ENCODE results near the gene CREB5.
A peak's percentile ranks its signal among the peaks of the same experiment; 100 is the strongest.

The CREB5 gene

GRCh38 chr7:28477041-28477442 is 64.7 kb downstream of the CREB5 start:
- DNase-seq: no peak

- DNase-seq: no peak
Measured at GRCh38 chr7:28478656-28479055, 66.3 kb downstream of the CREB5 start.

GRCh38 chr7:28479507-28479947 is 67.2 kb downstream of the CREB5 start:
- no peak for DNase-seq

- no peak for DNase-seq
Measured at GRCh38 chr7:28480595-28480994, 68.3 kb downstream of the CREB5 start.

GRCh38 chr7:28481091-28481926 is 69.0 kb downstream of the CREB5 start:
- no peak for DNase-seq

GRCh38 chr7:28483112-28483511 is 70.8 kb downstream of the CREB5 start:
- DNase-seq: no peak

GRCh38 chr7:28483908-28484605 is 71.7 kb downstream of the CREB5 start:
- peak in 1 of 56 donors; percentile 11 for DNase-seq

GRCh38 chr7:28484606-28484935 is 72.3 kb downstream of the CREB5 start:
- no peak for DNase-seq

GRCh38 chr7:28487487-28487886 is 75.2 kb downstream of the CREB5 start:
- DNase-seq: no peak

GRCh38 chr7:28488061-28488791 is 75.9 kb downstream of the CREB5 start:
- DNase-seq: no peak

- no peak for DNase-seq
Measured at GRCh38 chr7:28490831-28491230, 78.5 kb downstream of the CREB5 start.

- no peak for DNase-seq
Measured at GRCh38 chr7:28493477-28493876, 81.2 kb downstream of the CREB5 start.

- no peak for DNase-seq
Measured at GRCh38 chr7:28497009-28497408, 84.7 kb downstream of the CREB5 start.

- no peak for DNase-seq
Measured at GRCh38 chr7:28498636-28499035, 86.3 kb downstream of the CREB5 start.

GRCh38 chr7:28500138-28500537 is 87.8 kb downstream of the CREB5 start:
- DNase-seq: no peak

- no peak for DNase-seq
Measured at GRCh38 chr7:28502408-28502807, 90.1 kb downstream of the CREB5 start.

GRCh38 chr7:28503396-28503795 is 91.1 kb downstream of the CREB5 start:
- no peak for DNase-seq

GRCh38 chr7:28505014-28505413 is 92.7 kb downstream of the CREB5 start:
- DNase-seq: no peak

GRCh38 chr7:28505867-28506266 is 93.5 kb downstream of the CREB5 start:
- DNase-seq: no peak

- DNase-seq: no peak
Measured at GRCh38 chr7:28507525-28508282, 95.4 kb downstream of the CREB5 start.

- DNase-seq: peak in 2 of 56 donors; percentile 2 to 5
Measured at GRCh38 chr7:28509251-28510025, 97.1 kb downstream of the CREB5 start.
